H1 (cell line): Measurements from ENCODE around the gene ENAH. TPM values are rescaled to one million over a fixed set of nuclear protein-coding genes. Genes with fewer than 3 reads are reported as not detected.
A peak's percentile ranks its signal among the peaks of the same experiment; 100 is the strongest.

Source experiments
- ASH2L ChIP-seq: fragments of 200-600, 300-600 bp; sonication (generic); IDR thresholded peaks from one replicate; pipeline ENCODE4 v1.7.1; 2017; ENCODE audit warnings: low read length
- BRCA1 ChIP-seq: IDR thresholded peaks from 2 replicates; pipeline ENCODE4 v1.6.1; 2012; ENCODE audit warnings: low read depth, low read length, improper control_type of control experiment
- CREB1 ChIP-seq: IDR thresholded peaks from 2 replicates; pipeline ENCODE4 v1.6.1; 2012; ENCODE audit warnings: inconsistent platforms
- EGR1 ChIP-seq: IDR thresholded peaks from 2 replicates; pipeline ENCODE4 v1.6.1; 2011; ENCODE audit warnings: low read depth, low read length, borderline replicate concordance
- JUND ChIP-seq: IDR thresholded peaks from 2 replicates; pipeline ENCODE4 v1.6.1; 2011; ENCODE audit warnings: mild to moderate bottlenecking, improper control_type of control experiment, low read length
- KDM1A ChIP-seq: fragments of 200-600, 300-600 bp; sonication (generic); IDR thresholded peaks from 2 replicates; pipeline ENCODE4 v1.7.1; 2016; ENCODE audit warnings: mild to moderate bottlenecking, low read length, borderline replicate concordance
- KDM5A ChIP-seq: fragments of 200-600 bp; IDR thresholded peaks from 2 replicates; pipeline ENCODE4 v1.7.1; 2012; ENCODE audit warnings: mild to moderate bottlenecking, low read length, inconsistent platforms, mixed read lengths
- MAFK ChIP-seq: IDR thresholded peaks from 2 replicates; pipeline ENCODE4 v1.6.1; 2012; ENCODE audit warnings: low read depth, mild to moderate bottlenecking, improper control_type of control experiment, low read length
- NANOG ChIP-seq: IDR thresholded peaks from 2 replicates; pipeline ENCODE4 v1.6.1; 2011; ENCODE audit warnings: low read length, low read depth, mild to moderate bottlenecking, inconsistent platforms; ENCODE audit not compliant: insufficient read depth, poor library complexity, severe bottlenecking
- PHF8 ChIP-seq: fragments of 200-600 bp; sonication (generic); conservative IDR thresholded peaks from 2 replicates; pipeline ENCODE4 v1.7.1; 2012; ENCODE audit warnings: low read depth, mild to moderate bottlenecking, inconsistent platforms, low read length, moderate library complexity
- POLR2A ChIP-seq, 2 experiments: IDR thresholded peaks; 1 replicate in 1 of 2; 2 replicates in 1 of 2; pipeline ENCODE4 v1.6.1; 2011; ENCODE audit warnings: low read depth in 2 of 2, low read length in 2 of 2, mild to moderate bottlenecking in 2 of 2; ENCODE audit errors: control extremely low read depth in 1 of 2
- RAD21 ChIP-seq, 2 experiments: IDR thresholded peaks in 1 of 2; conservative IDR thresholded peaks in 1 of 2; 2 replicates each; pipeline ENCODE4 v1.6.1; 2011; ENCODE audit warnings: low read depth in 2 of 2, low read length in 2 of 2, improper control_type of control experiment in 1 of 2, inconsistent platforms in 1 of 2, mild to moderate bottlenecking in 1 of 2, moderate library complexity in 1 of 2
- RXRA ChIP-seq: IDR thresholded peaks from 2 replicates; pipeline ENCODE4 v1.6.1; 2011; ENCODE audit warnings: low read depth, mild to moderate bottlenecking, low read length, moderate library complexity; ENCODE audit not compliant: insufficient read depth
- SAP30 ChIP-seq: fragments of 300-600 bp; sonication (generic); IDR thresholded peaks from 2 replicates; pipeline ENCODE4 v1.7.1; 2012; ENCODE audit warnings: low read length, moderate library complexity, mild to moderate bottlenecking, inconsistent platforms; ENCODE audit not compliant: insufficient read depth, insufficient replicate concordance
- TEAD4 ChIP-seq: IDR thresholded peaks from 2 replicates; pipeline ENCODE4 v1.6.1; 2012; ENCODE audit warnings: low read depth, low read length, inconsistent platforms, mixed read lengths
- YY1 ChIP-seq: IDR thresholded peaks from 2 replicates; pipeline ENCODE4 v1.6.1; 2011; ENCODE audit warnings: low read depth, mild to moderate bottlenecking, low read length
- polyA plus RNA-seq, 7 experiments: library from polyadenylated mRNA; depleted of rRNA in 3 of 7; stranded (reverse) in 5 of 7; unstranded in 2 of 7; fragments of >200 nt in 5 of 7; fragments of 200-250 nt in 2 of 7; gene quantifications; 1 replicate in 5 of 7; 2 replicates in 1 of 7; 4 replicates in 1 of 7; pipeline versions ENCODE4 v1.2.1 to v1.2.3, GENCODE V29; 2011 to 2013; ENCODE audit warnings: missing spikeins in 2 of 7, mixed read lengths in 2 of 7
- total RNA-seq: library from RNA; stranded (reverse); fragmentation: NEBNext Ultra II Directional; extraction: Animal tissue kit (Norgen Biotek cat#: 25700); gene quantifications from 2 replicates; pipeline ENCODE4 v1.2.1, GENCODE V29; 2021
- TF ChIP-seq, protein P1 (sequence below): IDR thresholded peaks from 2 replicates; pipeline ENCODE4 v1.6.1; 2012; ENCODE audit warnings: inconsistent platforms

Gene ENAH
- total and polyA plus RNA-seq, 2 of the 8 experiments (the other 6 are each of a cell fraction or from before 2014, with no cell fraction given): 39.1 to 335 TPM

DNA sequence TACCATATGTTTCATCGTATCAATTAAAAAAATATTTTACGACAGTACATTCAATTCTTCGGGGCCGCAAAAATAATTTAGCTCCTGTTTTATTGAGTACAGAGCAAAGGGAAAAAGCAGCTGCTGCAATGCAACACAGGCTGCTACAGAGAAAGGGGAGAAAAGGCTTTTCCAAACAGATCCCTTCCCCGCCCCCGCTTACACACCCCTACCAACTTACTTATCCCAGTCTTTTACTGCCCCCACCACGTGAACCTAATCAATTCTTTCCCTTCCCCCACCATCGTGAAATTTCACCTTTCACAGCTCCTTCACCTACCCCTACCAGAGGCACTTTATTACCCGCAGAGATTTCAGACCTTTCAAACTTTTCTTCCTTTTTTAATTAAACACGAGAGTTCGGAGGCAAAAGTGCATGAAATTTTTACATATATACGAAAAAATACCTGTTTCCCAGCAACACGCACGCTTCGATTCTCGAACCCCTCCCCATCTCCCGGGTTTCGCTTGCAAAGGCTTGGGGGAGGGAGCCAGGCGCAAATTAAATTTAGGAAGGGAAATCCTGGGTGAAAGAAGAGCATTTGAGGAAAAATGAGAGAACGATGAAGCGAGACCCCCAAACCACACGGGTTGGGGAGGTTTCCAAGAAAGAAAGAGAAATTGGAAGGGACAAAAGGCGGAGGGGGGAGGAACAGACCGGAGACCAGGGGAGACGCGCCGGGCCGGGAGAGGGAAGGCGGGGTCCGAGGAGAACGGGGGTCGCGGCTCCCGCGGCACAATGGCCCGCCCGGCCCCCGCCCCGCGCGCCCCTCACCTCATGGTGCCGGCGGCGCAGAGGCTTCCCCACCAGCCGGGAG, 823 bp downstream of the ENAH start (continued):
- TF ChIP-seq RXRA (no peak), POLR2A (IDR thresholded peaks at IDR 0.05; ENCODE audit: control extremely low read depth in 1 of 2, low read depth in 2 of 2, low read length in 2 of 2) (peak in 1 of 2 experiments; percentile 18; a peak in 1 of 3 replicates), PHF8 (no peak), EGR1 (peak; percentile 76; the same call in 1 of the 2 replicates), MAFK (no peak), CREB1 (no peak), YY1 (no peak), KDM1A (no peak), JUND (no peak), SAP30 (peak; percentile 83), KDM5A (no peak), ASH2L (peak; percentile 59), NANOG (no peak), RAD21 (IDR thresholded peaks at IDR 0.05 in 1 of 2, conservative IDR thresholded peaks at IDR 0.05 in 1 of 2; ENCODE audit: low read depth in 2 of 2, low read length in 2 of 2) (peak; percentile 13 to 23; a peak in 2 of 4 replicates), TEAD4 (no peak), BRCA1 (no peak)
- TF ChIP-seq, protein P1, sequence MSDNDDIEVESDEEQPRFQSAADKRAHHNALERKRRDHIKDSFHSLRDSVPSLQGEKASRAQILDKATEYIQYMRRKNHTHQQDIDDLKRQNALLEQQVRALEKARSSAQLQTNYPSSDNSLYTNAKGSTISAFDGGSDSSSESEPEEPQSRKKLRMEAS: peak; percentile 55; the same call in 1 of the 2 replicates
